Neutrophil (primary cell): ENCODE data around the gene GLIS1.

ENCODE experiments used
- H3K27ac ChIP-seq: fragments of 200-600 bp; sonication (generic); 2 replicates; pipeline ENCODE4 v1.5.1; 2016; ENCODE audit warnings: mild to moderate bottlenecking, moderate library complexity
- H3K27me3 ChIP-seq: fragments of 200-600 bp; sonication (generic); 2 replicates; pipeline ENCODE4 v1.6.0; 2016; ENCODE audit warnings: mild to moderate bottlenecking
- H3K36me3 ChIP-seq: fragments of 200-600 bp; sonication (generic); 2 replicates; pipeline ENCODE4 v1.5.1; 2017
- H3K4me1 ChIP-seq, 2 experiments: fragments of 200-600 bp in 1 of 2; sonication (generic) in 1 of 2; 1 replicate in 1 of 2; 2 replicates in 1 of 2; pipeline versions ENCODE4 v1.5.1 to v1.6.1; 2013 to 2016; ENCODE audit warnings: low read depth in 1 of 2, low read length in 1 of 2, mild to moderate bottlenecking in 1 of 2, moderate library complexity in 1 of 2; ENCODE audit not compliant: control insufficient read depth in 1 of 2, insufficient read depth in 1 of 2
- H3K4me3 ChIP-seq, 2 experiments: fragments of 200-600 bp in 1 of 2; sonication (generic) in 1 of 2; 1 replicate in 1 of 2; 2 replicates in 1 of 2; pipeline ENCODE4 v1.5.1; 2013 to 2016; ENCODE audit warnings: low read depth in 1 of 2, low read length in 1 of 2, mild to moderate bottlenecking in 1 of 2, moderate library complexity in 1 of 2
- H3K9me3 ChIP-seq: fragments of 200-600 bp; sonication (generic); 2 replicates; pipeline ENCODE4 v1.5.1; 2016
- CTCF ChIP-seq: fragments of 200-600 bp; sonication (generic); IDR thresholded peaks from 2 replicates; pipeline ENCODE4 v1.5.1; 2016; ENCODE audit warnings: antibody characterized with exemption

Gene GLIS1

GRCh38 chr1:53600001-53600400, 139.0 kb downstream of the GLIS1 start:
- H3K4me3 ChIP-seq = no peak overlapping the region
- H3K36me3 ChIP-seq = no peaks in the 10 kb centered on the region
- H3K27me3 ChIP-seq = no peaks in the 10 kb centered on the region
- no peak for TF ChIP-seq CTCF
- no peak overlapping the region for H3K27ac ChIP-seq
- no peaks in the 10 kb centered on the region for H3K9me3 ChIP-seq
- H3K4me1 ChIP-seq = no peaks in the 10 kb centered on the region

GRCh38 chr1:53599481-53599880, 139.5 kb downstream of the GLIS1 start:
- TF ChIP-seq CTCF = no peak
- Histone ChIP-seq H3K36me3 (no peaks in the 10 kb centered on the region), H3K27ac (no peak overlapping the region), H3K27me3 (no peaks in the 10 kb centered on the region), H3K4me1 (no peaks in the 10 kb centered on the region), H3K4me3 (no peak overlapping the region), H3K9me3 (no peaks in the 10 kb centered on the region)

- Histone ChIP-seq H3K27ac (no peak overlapping the region), H3K4me1 (no peaks in the 10 kb centered on the region), H3K4me3 (no peak overlapping the region), H3K36me3 (no peaks in the 10 kb centered on the region), H3K9me3 (no peaks in the 10 kb centered on the region), H3K27me3 (no peaks in the 10 kb centered on the region)
- no peak for TF ChIP-seq CTCF
These were observed 140.0 kb downstream of the GLIS1 start for GRCh38 chr1:53598966-53599365.

GRCh38 chr1:53595906-53596305, 143.1 kb downstream of the GLIS1 start:
- TF ChIP-seq CTCF = no peak
- Histone ChIP-seq H3K27me3 (no peaks in the 10 kb centered on the region), H3K36me3 (no peaks in the 10 kb centered on the region), H3K27ac (no peak overlapping the region), H3K4me3 (no peak overlapping the region), H3K9me3 (no peaks in the 10 kb centered on the region), H3K4me1 (no peaks in the 10 kb centered on the region)

GRCh38 chr1:53594391-53595180, 144.4 kb downstream of the GLIS1 start:
- Histone ChIP-seq H3K36me3 (no peaks in the 10 kb centered on the region), H3K27ac (no peak overlapping the region), H3K9me3 (no peaks in the 10 kb centered on the region), H3K4me1 (no peaks in the 10 kb centered on the region), H3K27me3 (no peaks in the 10 kb centered on the region), H3K4me3 (no peak overlapping the region)
- no peak for TF ChIP-seq CTCF
